GM12872 (cell line): ENCODE data around the gene ZNF560.

ENCODE experiments used
- TF ChIP-seq, protein P1 (sequence below): IDR thresholded peaks from 3 replicates; pipeline ENCODE4 v1.5.1; 2011; ENCODE audit warnings: low read depth, mild to moderate bottlenecking, low read length, moderate library complexity; ENCODE audit not compliant: insufficient read depth

The ZNF560 gene

DNA sequence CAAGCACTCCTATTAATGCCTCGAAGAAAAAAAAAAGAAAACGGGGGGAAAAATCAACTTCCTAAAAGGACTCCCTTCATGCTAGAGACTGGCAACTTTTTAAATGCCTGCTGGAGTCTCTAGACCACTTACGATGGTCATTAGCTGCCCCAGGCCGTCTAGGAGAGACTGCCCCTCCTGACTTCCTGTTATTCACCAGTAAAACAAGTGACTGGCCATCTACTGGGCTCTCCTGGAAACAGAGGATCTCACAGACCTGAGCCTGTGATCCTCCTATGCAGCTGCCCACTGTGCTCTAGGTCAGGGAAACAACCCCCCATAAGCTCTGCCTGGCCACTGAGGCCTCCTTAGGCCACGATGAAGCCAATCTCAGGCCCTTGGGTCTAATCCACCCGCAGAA is 70.5 kb downstream of the ZNF560 start:
- TF ChIP-seq, protein P1, sequence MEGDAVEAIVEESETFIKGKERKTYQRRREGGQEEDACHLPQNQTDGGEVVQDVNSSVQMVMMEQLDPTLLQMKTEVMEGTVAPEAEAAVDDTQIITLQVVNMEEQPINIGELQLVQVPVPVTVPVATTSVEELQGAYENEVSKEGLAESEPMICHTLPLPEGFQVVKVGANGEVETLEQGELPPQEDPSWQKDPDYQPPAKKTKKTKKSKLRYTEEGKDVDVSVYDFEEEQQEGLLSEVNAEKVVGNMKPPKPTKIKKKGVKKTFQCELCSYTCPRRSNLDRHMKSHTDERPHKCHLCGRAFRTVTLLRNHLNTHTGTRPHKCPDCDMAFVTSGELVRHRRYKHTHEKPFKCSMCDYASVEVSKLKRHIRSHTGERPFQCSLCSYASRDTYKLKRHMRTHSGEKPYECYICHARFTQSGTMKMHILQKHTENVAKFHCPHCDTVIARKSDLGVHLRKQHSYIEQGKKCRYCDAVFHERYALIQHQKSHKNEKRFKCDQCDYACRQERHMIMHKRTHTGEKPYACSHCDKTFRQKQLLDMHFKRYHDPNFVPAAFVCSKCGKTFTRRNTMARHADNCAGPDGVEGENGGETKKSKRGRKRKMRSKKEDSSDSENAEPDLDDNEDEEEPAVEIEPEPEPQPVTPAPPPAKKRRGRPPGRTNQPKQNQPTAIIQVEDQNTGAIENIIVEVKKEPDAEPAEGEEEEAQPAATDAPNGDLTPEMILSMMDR = no peak
